Common myeloid progenitor, CD34-positive (primary cell): Measurements from ENCODE around the gene RIC8A.
A peak's percentile ranks its signal among the peaks of the same experiment; 100 is the strongest.

Experiments
- CTCF ChIA-PET: fragments of 350-600 bp; sonication (Branson Sonifier 250); formaldehyde crosslinking; loops from one replicate; lab custom pipeline; 2021; ENCODE audit warnings: antibody characterized with exemption; lab: Charles Lee
- POLR2A ChIA-PET: fragments of 350-600 bp; sonication (Branson Sonifier 250); formaldehyde crosslinking; loops from one replicate; lab custom pipeline; 2021; ENCODE audit warnings: antibody characterized with exemption; lab: Charles Lee
- DNase-seq, 3 donors: peaks; one replicate each; pipeline versions ENCODE4 v3.0.0 to v3.0.0-alpha.2; 2013
- H3K27ac ChIP-seq, 2 experiments: 1 replicate in 1 of 2; 2 replicates in 1 of 2; pipeline ENCODE4 v1.7.0; 2013; ENCODE audit warnings: inconsistent platforms in 2 of 2, low read length in 2 of 2, mild to moderate bottlenecking in 2 of 2, low read depth in 1 of 2, moderate library complexity in 1 of 2; ENCODE audit not compliant: severe bottlenecking in 2 of 2, insufficient read depth in 1 of 2, poor library complexity in 1 of 2
- H3K27me3 ChIP-seq, 5 experiments: replicated peaks in 2 of 5; 1 replicate in 3 of 5; 2 replicates in 2 of 5; pipeline versions ENCODE4 v1.6.1 to v1.7.0; 2013; ENCODE audit warnings: low read length in 4 of 5, mild to moderate bottlenecking in 2 of 5, moderate library complexity in 2 of 5, inconsistent platforms in 1 of 5; ENCODE audit not compliant: insufficient read depth in 5 of 5, control insufficient read depth in 4 of 5
- H3K36me3 ChIP-seq, 4 experiments: 1 replicate in 2 of 4; 2 replicates in 2 of 4; pipeline versions ENCODE4 v1.6.1 to v1.7.0; 2013; ENCODE audit warnings: low read length in 3 of 4, control low read depth in 1 of 4, mild to moderate bottlenecking in 1 of 4; ENCODE audit not compliant: control insufficient read depth in 4 of 4, insufficient read depth in 4 of 4
- H3K4me1 ChIP-seq, 4 experiments: 1 replicate in 3 of 4; 2 replicates in 1 of 4; pipeline versions ENCODE4 v1.6.1 to v1.7.1; 2013; ENCODE audit warnings: low read length in 3 of 4, mild to moderate bottlenecking in 3 of 4, control low read depth in 1 of 4, inconsistent platforms in 1 of 4, moderate library complexity in 1 of 4; ENCODE audit not compliant: control insufficient read depth in 4 of 4, insufficient read depth in 4 of 4; ENCODE audit errors: control extremely low read depth in 1 of 4
- H3K4me3 ChIP-seq, 7 experiments: 1 replicate in 4 of 7; 2 replicates in 3 of 7; pipeline versions ENCODE4 v1.5.1 to v1.7.0; 2013; ENCODE audit warnings: mild to moderate bottlenecking in 7 of 7, low read length in 6 of 7, moderate library complexity in 6 of 7, inconsistent platforms in 2 of 7, low read depth in 2 of 7, control low read depth in 1 of 7; ENCODE audit not compliant: insufficient read depth in 4 of 7, control insufficient read depth in 1 of 7; ENCODE audit errors: extremely low read depth in 1 of 7
- H3K9me3 ChIP-seq, 5 experiments: 1 replicate in 4 of 5; 2 replicates in 1 of 5; pipeline versions ENCODE4 v1.6.1 to v1.7.1; 2013; ENCODE audit warnings: low read length in 4 of 5, mild to moderate bottlenecking in 2 of 5, inconsistent platforms in 1 of 5, low read depth in 1 of 5, moderate library complexity in 1 of 5; ENCODE audit not compliant: control insufficient read depth in 4 of 5, insufficient read depth in 2 of 5; ENCODE audit errors: control extremely low read depth in 1 of 5
- WGBS: methylation state at CpG from one replicate; pipeline ENCODE4 v1.1.5; 2013; ENCODE audit not compliant: insufficient coverage; 5-methylcytosine and 5-hydroxymethylcytosine counted together

Gene RIC8A

GRCh38 chr11:224424-224823 is 16.9 kb downstream of the RIC8A start:
- ChIA-PET CTCF (interaction anchor here (0.7 to 0.9 kb wide), 2 partner anchors 8 to 11 kb away, joined by 3 read pairs; no protein-coding TSS in a partner anchor), POLR2A (no interaction called here)
- DNase-seq = no peak
- no peak overlapping the region for H3K4me3 ChIP-seq
- H3K36me3 ChIP-seq = peaks cover 2 to 22% (median 7%) of the 10 kb centered on the region in 4 experiments
- peaks cover 0 to 2% (median 0%) of the 10 kb centered on the region in 4 experiments for H3K4me1 ChIP-seq
- H3K27me3 ChIP-seq = no peaks in the 10 kb centered on the region
- H3K9me3 ChIP-seq = no peaks in the 10 kb centered on the region
- no peak overlapping the region for H3K27ac ChIP-seq
- 90% methylated on average over 7 of the region's 7 CpGs for WGBS

DNA sequence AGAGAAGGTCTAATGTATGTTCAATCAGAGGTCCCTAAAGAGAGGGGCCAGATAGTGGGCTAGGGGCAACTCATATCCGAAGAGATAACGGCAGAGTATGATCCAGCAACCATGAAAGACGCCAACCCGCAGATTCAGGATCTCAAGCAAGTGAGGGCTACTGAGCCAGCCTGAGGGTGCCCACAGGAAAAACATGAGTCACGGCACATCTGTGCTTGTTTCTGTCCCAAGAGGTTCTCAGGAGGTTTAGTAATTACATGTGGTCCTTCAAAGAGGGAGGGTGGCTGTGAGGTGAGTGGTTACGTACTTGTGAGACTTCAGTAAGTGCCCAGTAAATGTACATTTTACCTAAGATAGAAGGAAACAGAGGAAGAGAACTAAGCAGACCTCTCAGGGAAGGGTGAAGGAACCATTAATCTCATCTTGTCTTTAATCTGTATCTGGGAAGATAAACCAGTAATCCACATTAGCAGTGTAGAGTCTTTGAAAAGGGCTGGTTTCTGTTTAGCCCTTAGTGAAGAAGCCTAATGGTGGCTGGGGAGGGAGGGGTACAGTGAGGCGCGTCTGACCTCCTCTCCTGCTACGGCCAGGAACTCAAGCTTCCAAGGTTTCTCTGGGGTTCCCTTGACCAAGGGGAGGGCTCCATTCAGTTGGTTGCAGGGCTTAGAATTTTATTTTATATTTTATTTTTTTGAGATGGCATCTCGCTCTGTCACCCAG is 18.4 kb downstream of the RIC8A start:
- DNase-seq = no peak
- POLR2A ChIA-PET = interaction anchor here (0.7 kb wide), 1 partner anchor 10 kb away, joined by 3 read pairs; no protein-coding TSS in a partner anchor
- Histone ChIP-seq H3K27ac (no peak overlapping the region), H3K4me1 (peaks cover 0 to 2% (median 0%) of the 10 kb centered on the region in 4 experiments), H3K9me3 (no peaks in the 10 kb centered on the region), H3K36me3 (peaks cover 4 to 22% (median 12%) of the 10 kb centered on the region in 4 experiments), H3K4me3 (no peak overlapping the region), H3K27me3 (no peaks in the 10 kb centered on the region)
- CTCF ChIA-PET = no interaction called here
- WGBS = 97% methylated on average over 9 of the region's 10 CpGs

DNA sequence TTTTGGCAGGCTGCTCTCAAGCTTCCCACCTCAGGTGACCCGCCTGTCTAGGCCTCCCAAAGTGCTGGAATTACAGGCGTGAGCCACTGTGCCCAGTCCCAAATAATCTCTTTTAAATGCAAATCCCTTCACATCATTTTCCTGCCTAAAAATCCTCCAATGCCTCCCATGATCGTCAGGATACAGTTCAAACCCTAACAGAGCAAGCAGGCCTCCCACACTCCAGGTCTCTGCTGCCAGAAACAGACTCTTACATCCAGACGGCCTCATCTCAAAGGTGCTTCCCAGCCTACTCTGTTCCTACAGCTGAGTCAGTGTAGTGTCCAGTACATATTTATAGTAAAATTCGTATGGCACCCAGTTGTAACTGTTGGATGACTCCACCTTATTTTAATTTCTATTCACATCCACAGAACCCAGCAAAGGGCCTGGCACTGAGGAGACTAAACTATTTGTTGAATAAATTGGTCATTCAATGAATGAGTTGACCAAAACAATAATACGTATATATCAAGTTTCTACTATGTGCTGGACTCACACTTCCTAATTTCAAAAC is 20.4 kb downstream of the RIC8A start:
- 98% methylated on average over 5 of the region's 6 CpGs for WGBS
- H3K27ac ChIP-seq = no peak overlapping the region
- CTCF ChIA-PET = interaction anchor here (1.1 to 3.8 kb wide), 3 partner anchors 9 to 18 kb away, joined by 5 to 14 read pairs (median 7); no protein-coding TSS in a partner anchor
- no peaks in the 10 kb centered on the region for H3K9me3 ChIP-seq
- no peak overlapping the region for H3K4me3 ChIP-seq
- H3K27me3 ChIP-seq = no peaks in the 10 kb centered on the region
- POLR2A ChIA-PET = no interaction called here
- DNase-seq = no peak
- peaks cover 0 to 2% (median 0%) of the 10 kb centered on the region in 4 experiments for H3K4me1 ChIP-seq
- peaks cover 2 to 9% (median 7%) of the 10 kb centered on the region in 4 experiments for H3K36me3 ChIP-seq

DNA sequence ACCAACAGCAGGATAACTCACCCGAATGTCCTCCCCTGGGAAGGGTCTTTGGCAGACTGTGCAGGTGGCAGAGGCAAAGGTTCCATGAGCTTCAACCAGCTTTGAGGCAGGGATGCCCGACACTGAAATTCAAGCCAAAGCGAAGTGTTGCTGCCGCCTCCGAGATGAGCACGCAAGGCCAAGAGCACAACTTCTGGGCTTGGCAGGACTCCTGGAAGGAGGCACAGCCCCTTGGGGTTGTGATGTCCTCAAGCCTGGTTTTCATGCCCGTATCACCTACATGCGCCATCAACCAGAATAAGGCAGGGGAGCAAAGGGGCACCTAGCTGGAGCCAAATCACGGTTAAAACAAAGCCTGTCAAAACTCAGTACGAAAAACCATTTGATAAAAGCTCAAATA is 22.9 kb downstream of the RIC8A start:
- Histone ChIP-seq H3K9me3 (no peaks in the 10 kb centered on the region), H3K27ac (no peak overlapping the region), H3K4me1 (peaks cover 0 to 6% (median 4%) of the 10 kb centered on the region in 4 experiments), H3K4me3 (no peak overlapping the region), H3K27me3 (no peaks in the 10 kb centered on the region), H3K36me3 (peaks cover 0 to 7% (median 3%) of the 10 kb centered on the region in 4 experiments)
- no peak for DNase-seq
- POLR2A ChIA-PET = interaction anchor here (1.4 kb wide), 1 partner anchor 8 kb away, joined by 3 read pairs; no protein-coding TSS in a partner anchor
- WGBS = 95% methylated on average over 10 of the region's 10 CpGs
- CTCF ChIA-PET = interaction anchor here (1.2 to 3.8 kb wide), 5 partner anchors 9 to 21 kb away, joined by 3 to 14 read pairs (median 4); no protein-coding TSS in a partner anchor

DNA sequence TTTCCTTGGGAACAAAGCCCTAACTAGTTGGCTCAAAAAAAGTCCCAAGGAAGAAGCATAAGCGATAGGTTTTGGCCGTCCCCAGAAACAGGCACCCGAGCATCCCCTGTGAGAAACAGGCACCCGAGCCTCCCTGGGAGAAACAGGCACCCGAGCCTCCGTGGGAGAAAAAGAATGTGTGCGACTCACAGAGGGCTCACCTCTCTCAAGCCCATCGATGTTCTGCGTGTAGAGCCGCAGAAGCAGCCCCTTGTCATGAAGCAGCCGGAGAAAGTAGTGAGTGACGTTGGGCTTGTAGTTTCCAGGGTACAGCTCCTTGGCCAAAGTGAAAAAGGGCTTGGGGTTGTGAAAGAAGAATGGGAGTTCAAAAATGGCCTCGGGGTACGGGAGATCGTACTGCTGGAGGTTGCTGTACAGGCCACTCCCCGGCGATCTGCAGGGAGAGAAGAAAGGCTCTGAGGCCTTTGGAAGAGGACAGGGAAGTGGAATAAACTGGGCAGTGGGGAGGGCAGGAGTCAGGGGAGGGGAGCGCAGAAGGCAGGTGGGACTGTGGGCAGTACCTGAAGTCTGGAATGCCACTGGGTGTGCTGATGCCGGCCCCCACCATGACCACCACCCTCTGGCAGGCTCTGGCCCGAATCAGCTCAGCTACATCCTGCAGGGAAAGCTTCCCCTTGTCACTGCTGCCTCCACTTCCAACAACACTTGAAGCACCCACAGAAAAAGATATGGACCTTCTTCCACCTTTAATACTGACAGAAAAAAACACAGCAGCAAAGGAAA is 25.5 kb downstream of the RIC8A start:
- DNase-seq = no peak
- WGBS = 92% methylated on average over 19 of the region's 20 CpGs
- POLR2A ChIA-PET = no interaction called here

GRCh38 chr11:235180-235579 is 27.7 kb downstream of the RIC8A start:
- peaks cover 2 to 13% (median 7%) of the 10 kb centered on the region in 4 experiments for H3K36me3 ChIP-seq
- DNase-seq = no peak
- 97% methylated on average over 8 of the region's 8 CpGs for WGBS
- H3K27ac ChIP-seq = peak overlapping the region in 1 of 2 experiments; percentile 86
- POLR2A ChIA-PET = interaction anchor here (0.6 kb wide), 1 partner anchor 131 kb away, joined by 4 read pairs; no protein-coding TSS in a partner anchor
- H3K4me3 ChIP-seq = peak overlapping the region in 6 of 7 experiments; percentile 87 to 97 (median 90)
- H3K9me3 ChIP-seq = no peaks in the 10 kb centered on the region
- H3K27me3 ChIP-seq = no peaks in the 10 kb centered on the region
- peaks cover 12 to 28% (median 19%) of the 10 kb centered on the region in 4 experiments for H3K4me1 ChIP-seq
- CTCF ChIA-PET = interaction anchor here (0.9 to 1.9 kb wide), 4 partner anchors 16 to 26 kb away, joined by 3 to 5 read pairs (median 4); no protein-coding TSS in a partner anchor

More for the DNA sequence above, 25.5 kb downstream of the RIC8A start:
- H3K27ac ChIP-seq = no peak overlapping the region
- peaks cover 10 to 23% (median 17%) of the 10 kb centered on the region in 4 experiments for H3K4me1 ChIP-seq
- H3K27me3 ChIP-seq = no peaks in the 10 kb centered on the region
- CTCF ChIA-PET = interaction anchor here (1.4 kb wide), 1 partner anchor 10 kb away, joined by 3 read pairs; no protein-coding TSS in a partner anchor
- H3K36me3 ChIP-seq = peaks cover 0 to 7% (median 3%) of the 10 kb centered on the region in 4 experiments
- H3K9me3 ChIP-seq = no peaks in the 10 kb centered on the region
- no peak overlapping the region for H3K4me3 ChIP-seq
